ENCODE data around the gene PRPF40B.
"Not testable (repeated sequence)": the region's sequence is repeated elsewhere in the genome, so short reads cannot be mapped to it uniquely, and the experiment has no call there.

- TF ChIP-seq CTCF, POLR2A (IDR thresholded peaks at IDR 0.05): not testable (repeated sequence)
Observed at GRCh38 chr12:49605539-49605938, 17.8 kb upstream of the PRPF40B start, which contains the start of gene FAM186B.
